ENCODE results near the gene IKZF1.

Gene IKZF1

DNA sequence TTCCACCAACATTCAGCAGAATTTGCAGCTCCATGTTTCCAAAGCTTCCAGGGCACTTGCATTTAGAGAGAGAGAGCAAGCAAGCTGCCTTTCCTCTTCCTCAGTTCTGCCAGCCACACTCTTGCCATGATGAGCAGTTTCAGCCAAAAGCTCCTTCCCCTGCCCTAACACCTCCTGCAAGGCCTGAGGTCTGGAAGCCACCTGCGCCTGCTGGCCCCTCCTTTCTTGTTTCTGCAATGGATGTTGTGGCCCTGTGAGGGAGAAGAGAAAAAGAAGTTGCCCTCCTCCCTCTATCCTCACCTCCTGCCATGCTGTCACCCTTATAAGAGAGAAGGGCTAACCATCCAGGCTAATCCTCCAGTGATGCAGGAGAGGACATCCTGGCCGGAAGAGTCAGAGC lies 48.7 kb downstream of the IKZF1 start:
- DNase-seq (ENCODE audit: low spot score), result no peak
- TF ChIP-seq, protein P1, sequence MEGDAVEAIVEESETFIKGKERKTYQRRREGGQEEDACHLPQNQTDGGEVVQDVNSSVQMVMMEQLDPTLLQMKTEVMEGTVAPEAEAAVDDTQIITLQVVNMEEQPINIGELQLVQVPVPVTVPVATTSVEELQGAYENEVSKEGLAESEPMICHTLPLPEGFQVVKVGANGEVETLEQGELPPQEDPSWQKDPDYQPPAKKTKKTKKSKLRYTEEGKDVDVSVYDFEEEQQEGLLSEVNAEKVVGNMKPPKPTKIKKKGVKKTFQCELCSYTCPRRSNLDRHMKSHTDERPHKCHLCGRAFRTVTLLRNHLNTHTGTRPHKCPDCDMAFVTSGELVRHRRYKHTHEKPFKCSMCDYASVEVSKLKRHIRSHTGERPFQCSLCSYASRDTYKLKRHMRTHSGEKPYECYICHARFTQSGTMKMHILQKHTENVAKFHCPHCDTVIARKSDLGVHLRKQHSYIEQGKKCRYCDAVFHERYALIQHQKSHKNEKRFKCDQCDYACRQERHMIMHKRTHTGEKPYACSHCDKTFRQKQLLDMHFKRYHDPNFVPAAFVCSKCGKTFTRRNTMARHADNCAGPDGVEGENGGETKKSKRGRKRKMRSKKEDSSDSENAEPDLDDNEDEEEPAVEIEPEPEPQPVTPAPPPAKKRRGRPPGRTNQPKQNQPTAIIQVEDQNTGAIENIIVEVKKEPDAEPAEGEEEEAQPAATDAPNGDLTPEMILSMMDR (IDR thresholded peaks at IDR 0.05; ENCODE audit: extremely low read depth, missing control alignments), result no peak

DNA sequence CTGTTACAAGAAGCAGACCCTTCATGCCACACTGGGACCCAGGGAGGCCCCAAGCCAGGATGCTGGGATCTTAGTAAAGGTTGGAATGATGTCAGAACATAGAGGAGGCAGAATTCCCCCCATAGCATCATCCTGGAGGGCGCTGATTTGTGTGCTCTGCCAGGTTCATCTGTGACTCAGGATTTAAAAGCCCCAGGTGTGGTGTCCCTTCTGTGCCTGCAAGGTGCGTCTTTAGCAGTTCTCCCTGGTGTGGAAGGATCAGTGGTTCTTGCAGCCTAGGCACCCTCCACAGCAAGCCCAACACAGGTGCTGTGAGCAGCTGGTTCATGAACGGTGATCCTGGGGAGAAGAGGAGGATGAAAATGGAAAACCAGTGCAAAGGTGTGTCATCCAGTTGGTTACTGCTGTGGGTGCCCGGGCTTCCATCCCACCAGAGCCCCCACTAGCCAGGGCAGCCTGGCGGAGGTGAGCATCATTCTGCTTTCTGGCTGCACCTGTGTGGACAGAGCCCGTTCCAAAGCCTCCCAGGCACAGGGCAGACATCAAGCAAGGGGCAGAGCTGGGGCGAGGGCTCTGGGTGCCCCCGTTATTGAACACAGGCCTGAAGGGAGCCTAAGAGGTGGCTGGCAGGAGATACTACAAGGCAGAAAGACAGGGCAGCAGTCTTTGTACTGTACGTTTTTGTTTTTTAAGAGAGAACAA lies 49.5 kb downstream of the IKZF1 start:
- DNase-seq (ENCODE audit: low spot score), result no peak
- TF ChIP-seq, protein P1 (IDR thresholded peaks at IDR 0.05; ENCODE audit: extremely low read depth, missing control alignments), result no peak

DNA sequence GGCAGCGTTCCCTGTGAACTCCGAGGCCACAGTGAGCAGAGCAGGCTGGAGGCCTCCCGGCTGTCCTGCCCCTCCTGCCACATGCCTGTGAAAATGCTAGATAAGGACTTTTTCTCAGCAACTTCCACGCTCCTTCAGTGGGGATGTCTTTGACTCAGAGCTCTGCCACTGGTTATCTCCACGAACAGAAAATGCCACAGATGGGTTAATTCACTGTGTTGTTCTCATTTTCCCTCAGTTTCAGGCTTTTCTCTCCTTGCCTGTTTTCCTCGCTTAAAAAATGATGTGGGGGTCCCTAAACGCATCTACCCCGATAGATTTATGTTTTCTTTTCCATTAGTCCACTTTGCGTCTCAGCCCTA lies 51.3 kb downstream of the IKZF1 start:
- TF ChIP-seq, protein P1 (IDR thresholded peaks at IDR 0.05; ENCODE audit: extremely low read depth, missing control alignments), result no peak
- DNase-seq (ENCODE audit: low spot score), result no peak

DNA sequence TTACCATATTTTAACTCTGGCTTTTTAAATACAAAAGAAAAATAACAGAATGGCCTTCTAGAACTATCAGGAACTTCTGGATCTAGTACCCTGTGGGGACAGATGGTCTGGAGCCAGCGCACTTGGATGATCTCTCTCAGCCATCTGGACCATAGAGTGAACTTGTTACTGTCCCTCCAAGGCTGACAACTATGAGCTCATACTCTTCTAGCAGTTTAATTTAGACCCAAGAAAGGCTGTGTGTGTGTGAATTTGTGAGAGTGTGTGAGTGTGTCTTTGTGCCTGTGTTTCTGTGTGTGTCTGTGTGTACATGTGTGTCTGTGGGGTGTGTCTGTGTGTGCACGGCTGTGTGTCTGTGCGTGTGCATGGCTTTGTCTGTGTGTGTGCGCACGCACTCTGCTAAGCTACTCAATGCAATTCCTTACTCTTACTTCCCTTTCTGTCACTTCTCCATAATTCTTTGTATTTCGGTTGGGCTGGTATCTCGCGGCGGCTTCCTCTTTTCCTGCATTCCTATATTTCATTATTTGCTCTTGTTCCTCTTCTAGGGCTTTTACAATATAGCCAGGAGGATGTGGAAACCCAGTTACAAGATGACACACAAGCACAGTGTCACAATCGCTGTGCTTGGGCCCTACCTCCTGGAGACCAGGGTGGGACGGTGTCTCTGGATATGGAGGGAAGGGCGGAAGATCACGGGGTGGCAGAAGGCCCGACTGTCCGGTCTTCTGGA lies 51.9 kb downstream of the IKZF1 start:
- no peak for DNase-seq (ENCODE audit: low spot score)
- TF ChIP-seq, protein P1 (IDR thresholded peaks at IDR 0.05; ENCODE audit: extremely low read depth, missing control alignments), result no peak

DNA sequence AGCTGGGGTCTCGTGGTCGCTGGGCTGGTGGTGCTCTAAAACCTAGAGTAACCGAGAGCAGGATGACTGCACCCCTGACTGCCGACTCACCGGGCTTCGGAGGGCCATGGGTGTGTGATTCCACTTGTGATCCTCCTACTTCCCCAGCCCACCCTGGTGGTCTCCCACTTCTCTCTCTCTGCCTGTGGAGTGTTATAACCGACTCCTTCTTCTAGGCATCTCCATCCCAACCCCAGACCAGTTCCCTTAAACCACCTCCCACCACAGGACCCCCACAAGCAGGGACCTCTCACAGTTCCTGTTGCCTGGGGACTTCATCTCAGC lies 52.4 kb downstream of the IKZF1 start:
- no peak for DNase-seq (ENCODE audit: low spot score)
- TF ChIP-seq, protein P1 (IDR thresholded peaks at IDR 0.05; ENCODE audit: extremely low read depth, missing control alignments), result no peak

DNA sequence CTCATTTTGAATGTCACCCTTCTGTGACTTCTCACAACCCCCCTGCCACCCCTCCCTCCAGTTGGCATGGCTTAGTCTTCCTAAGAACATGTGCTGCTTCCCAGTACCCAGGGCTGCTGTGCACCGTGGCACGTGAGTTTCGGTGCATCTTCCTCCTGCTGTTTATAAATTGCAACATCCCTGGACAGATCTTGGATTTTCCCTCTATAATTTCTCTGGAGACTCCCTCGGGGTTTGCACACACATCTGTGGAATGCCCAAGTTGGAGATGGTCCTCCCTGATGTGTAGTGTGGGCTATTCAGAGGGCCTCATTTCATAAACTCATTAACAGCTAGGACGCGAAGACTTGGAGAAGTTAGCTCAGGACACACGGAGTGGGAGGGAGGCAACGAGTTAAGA lies 52.9 kb downstream of the IKZF1 start:
- TF ChIP-seq, protein P1 (IDR thresholded peaks at IDR 0.05; ENCODE audit: extremely low read depth, missing control alignments), result no peak
- DNase-seq (ENCODE audit: low spot score), result no peak

DNA sequence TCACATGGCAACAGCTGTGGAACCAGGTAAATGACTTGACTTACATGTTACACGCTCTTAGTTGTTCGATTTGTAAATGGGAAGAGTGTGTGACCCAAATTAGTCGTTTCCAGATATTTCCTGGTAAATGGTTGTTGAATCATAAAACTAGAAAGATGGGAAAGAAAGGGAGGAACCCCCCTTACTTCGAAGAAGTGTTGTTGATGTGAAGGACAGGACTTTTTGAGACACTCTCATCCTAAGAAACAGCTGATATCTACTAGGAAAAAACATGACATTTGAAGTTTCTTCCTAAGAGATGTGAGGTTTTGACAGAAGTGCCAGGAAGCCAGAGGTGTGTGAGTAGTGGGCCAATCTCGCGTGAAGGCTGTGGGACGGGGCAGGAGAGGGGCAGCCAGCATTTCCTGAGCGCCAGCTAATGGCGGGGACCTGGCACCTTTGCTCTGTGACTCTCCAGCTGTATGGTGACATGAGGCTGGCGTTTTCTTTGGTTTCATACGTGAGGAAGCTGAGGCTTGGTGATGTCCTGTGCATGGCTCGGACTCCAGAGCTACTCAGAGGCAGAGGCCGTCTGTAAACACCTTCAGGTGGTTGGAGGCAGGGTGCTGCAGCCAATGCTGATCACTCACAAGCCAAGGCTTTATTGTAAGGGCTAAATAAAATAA lies 53.7 kb downstream of the IKZF1 start:
- DNase-seq (ENCODE audit: low spot score), result no peak
- TF ChIP-seq, protein P1 (IDR thresholded peaks at IDR 0.05; ENCODE audit: extremely low read depth, missing control alignments), result no peak

Data from GM20000 (cell line).